Measurements from ENCODE around the gene ZNF141.
A peak's percentile ranks its signal among the peaks of the same experiment; 100 is the strongest.
"Not testable (repeated sequence)": the region's sequence is repeated elsewhere in the genome, so short reads cannot be mapped to it uniquely, and the experiment has no call there.

ZNF141 gene

GRCh38 chr4:337143-337931, at the start of gene ZNF141:
Gene ZNF141 (plus strand): TSS chr4:337814. CDS start chr4:337984, 170 bp downstream.
- peak; percentile 84 for DNase-seq

- no peak for DNase-seq
Measured at GRCh38 chr4:288891-289290, 48.7 kb upstream of the ZNF141 start.

GRCh38 chr4:294732-295131, 42.9 kb upstream of the ZNF141 start:
- DNase-seq: no peak

- no peak for DNase-seq
Measured at GRCh38 chr4:302381-302780, 35.2 kb upstream of the ZNF141 start.

GRCh38 chr4:304516-304915, 33.1 kb upstream of the ZNF141 start:
- not testable (repeated sequence) for DNase-seq

GRCh38 chr4:304969-305680, 32.5 kb upstream of the ZNF141 start, which contains the start of gene ZNF732:
Gene ZNF732 (minus strand): TSS chr4:305474. CDS start chr4:305310, 164 bp downstream.
- no peak for DNase-seq

GRCh38 chr4:306551-306961, 31.1 kb upstream of the ZNF141 start:
- DNase-seq: no peak

- DNase-seq: no peak
Measured at GRCh38 chr4:309807-310206, 27.8 kb upstream of the ZNF141 start.

- DNase-seq: no peak
Measured at GRCh38 chr4:314296-314903, 23.2 kb upstream of the ZNF141 start.

- no peak for DNase-seq
Measured at GRCh38 chr4:328729-329128, 8.9 kb upstream of the ZNF141 start.

GRCh38 chr4:335515-335914, 2.1 kb upstream of the ZNF141 start:
- no peak for DNase-seq

- DNase-seq: peak; percentile 32
Measured at GRCh38 chr4:336099-336892, 1.3 kb upstream of the ZNF141 start.

- DNase-seq: no peak
Measured at GRCh38 chr4:336893-337142, 796 bp upstream of the ZNF141 start.

- DNase-seq: peak; percentile 58
Measured at GRCh38 chr4:337932-338758, 531 bp downstream of the ZNF141 start.

GRCh38 chr4:338759-339097, 1.1 kb downstream of the ZNF141 start:
- DNase-seq: no peak

- no peak for DNase-seq
Measured at GRCh38 chr4:340011-340410, 2.4 kb downstream of the ZNF141 start.

- no peak for DNase-seq
Measured at GRCh38 chr4:373062-373839, 35.6 kb downstream of the ZNF141 start.

GRCh38 chr4:374298-375160, 36.9 kb downstream of the ZNF141 start:
- no peak for DNase-seq

- no peak for DNase-seq
Measured at GRCh38 chr4:384311-385010, 46.8 kb downstream of the ZNF141 start.
